ENCODE data around the gene STYXL1.
"Not testable (repeated sequence)": the region's sequence is repeated elsewhere in the genome, so short reads cannot be mapped to it uniquely, and the experiment has no call there.

- not testable (repeated sequence) for TF ChIP-seq CTCF, POLR2A (IDR thresholded peaks at IDR 0.05)
Observed at GRCh38 chr7:76005004-76005403, 42.8 kb downstream of the STYXL1 start.
